ENCODE data around the gene POP4.
"Not testable (repeated sequence)": the region's sequence is repeated elsewhere in the genome, so short reads cannot be mapped to it uniquely, and the experiment has no call there.

POP4 gene

DNA sequence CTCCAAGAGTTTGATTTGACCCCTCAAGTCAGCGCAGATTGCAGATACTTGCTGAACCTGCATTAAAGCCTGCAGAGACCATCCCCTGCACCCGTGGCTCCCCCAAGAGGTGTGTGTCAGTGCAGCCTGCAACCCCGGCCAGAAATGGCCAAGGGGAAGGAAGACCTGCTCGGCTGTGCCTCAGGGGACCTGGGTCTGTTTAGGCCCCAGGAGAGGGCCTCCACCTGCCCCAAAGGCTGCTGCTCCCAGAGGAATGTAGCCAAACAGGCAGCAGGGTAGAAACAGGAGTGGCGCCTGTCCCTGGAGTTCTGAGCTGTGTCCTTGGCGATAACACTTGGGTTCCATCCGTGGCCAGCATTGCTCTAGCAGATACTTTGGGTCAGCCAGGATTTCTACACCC, 8.0 kb downstream of the POP4 start:
- DNase-seq = no peak

DNA sequence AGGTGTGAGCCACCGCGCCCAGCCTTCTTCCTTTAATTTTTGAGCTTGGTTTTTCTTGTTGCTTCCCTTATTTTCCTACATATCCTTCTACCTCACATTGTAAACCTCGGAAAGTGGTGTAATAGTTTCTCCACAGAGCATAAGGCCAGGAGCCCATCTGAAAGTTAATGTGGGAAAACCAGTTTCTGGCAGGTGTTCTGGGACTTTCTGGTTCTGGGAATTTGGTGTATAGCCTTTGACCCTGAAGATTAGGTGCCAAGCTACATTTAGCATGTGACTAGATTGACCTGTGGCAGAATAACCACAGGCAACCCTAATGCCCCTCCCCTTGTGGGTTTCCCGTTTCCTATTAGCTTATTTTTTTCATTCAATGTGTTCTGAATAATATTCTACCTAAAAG, 8.7 kb downstream of the POP4 start:
- no peak for DNase-seq

DNA sequence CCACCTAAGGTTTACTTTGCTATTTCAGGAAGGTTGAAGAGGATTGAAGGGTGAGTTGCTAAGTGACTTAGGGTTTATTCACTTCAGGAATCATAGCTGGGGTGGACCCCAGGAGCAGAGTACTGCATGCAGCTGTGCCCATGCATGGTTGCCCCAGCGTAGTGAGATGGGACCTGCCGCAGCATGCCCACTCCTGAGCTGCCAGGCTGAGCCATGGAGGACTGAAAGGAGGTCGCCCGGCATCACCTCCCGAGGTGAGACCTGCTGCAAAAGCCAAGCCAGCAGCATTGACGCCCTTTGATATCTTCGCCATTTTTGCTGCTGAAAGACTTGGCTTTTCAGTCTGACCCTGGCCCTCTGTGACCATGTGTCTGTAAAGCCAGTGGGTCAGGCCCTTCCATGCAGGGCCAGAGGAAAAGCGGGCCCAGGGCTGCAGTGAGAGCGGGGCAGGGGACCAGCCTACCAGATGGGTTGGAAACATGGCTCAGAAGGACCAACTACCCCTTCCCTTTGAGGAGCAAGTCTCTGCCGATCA, 9.9 kb downstream of the POP4 start:
- DNase-seq = no peak

DNA sequence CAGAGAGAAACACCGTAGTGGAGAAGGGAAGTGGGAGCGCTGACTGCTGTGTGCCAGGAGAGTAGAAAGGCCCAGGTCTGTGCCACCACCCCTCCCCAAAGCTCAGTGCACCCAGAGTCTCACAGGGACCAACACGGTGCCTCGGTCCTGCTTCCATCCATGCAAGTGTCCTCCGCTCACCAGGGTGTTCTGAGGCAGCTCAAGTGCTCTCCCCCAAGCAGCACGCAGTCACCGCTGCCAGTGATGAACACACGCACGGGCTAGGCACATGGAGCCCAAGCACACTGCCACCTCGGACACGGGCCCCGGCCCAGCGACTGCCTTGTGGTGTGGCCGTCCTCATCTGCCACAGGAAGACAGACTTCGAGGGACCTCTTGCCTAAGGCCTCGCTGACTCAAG, 10.5 kb downstream of the POP4 start:
- DNase-seq = no peak

DNA sequence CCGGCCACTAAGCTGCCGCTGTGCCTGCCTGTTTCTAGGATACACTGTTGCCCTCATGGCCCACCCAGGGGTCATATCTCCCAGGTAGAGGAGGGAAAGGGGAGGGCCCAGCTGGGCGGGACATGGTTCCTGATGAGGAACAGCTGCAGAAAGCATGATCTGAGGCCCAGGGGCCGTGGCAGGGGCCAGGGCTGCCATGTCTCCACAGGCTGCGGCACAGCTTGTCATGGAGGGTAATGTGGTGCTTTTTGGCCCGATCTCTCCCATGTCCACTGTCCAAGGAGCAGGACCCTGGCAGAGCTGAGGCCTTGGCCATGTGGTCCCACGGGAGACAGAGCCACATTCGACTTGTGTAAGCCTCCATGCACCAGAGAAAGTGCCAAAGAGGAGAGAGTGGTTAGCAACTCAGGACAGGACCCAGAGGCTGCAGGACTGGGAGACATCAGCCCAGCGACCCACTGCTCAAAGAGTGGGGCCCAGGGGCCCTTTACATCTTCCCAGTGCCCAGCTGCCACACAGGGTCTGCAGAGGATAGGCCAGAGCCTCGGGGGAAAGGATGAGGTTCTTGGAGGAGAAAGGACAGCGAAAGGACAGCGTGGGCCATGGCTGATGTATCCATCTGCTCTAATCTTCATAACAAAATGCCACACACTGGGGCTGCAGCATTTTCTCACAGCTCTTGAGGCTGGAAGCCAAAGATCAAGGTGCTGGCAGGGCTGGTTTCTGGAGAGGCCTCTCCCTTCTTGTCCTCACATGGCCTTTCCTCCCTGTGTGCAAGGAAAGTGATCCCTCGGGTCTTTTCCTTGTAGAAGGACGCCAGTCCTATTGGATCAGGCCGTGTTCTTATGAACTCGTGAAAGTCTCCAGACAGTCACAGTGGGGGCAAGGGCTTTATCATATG, 11.5 kb downstream of the POP4 start:
- DNase-seq = no peak

DNA sequence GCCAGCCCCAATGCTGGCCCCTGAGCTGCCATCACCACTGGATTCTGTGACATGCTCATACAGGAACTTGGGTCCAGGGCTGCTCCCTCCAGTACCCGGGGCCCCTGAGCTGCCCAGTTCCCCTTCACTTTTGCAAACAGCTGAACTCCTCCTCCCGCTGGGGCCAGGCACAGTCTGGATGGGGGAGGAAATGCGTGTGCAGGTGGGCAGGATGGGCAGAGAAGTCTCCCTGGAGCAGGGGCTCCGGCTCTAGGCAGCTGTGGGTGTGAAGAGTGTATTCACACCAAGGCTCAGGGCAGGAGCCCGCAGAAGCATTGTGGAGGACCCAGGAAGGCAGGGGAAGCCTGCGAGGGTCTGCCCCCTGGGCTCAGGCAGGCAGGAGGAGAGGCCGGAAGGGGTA, 12.4 kb downstream of the POP4 start:
- DNase-seq = no peak

DNA sequence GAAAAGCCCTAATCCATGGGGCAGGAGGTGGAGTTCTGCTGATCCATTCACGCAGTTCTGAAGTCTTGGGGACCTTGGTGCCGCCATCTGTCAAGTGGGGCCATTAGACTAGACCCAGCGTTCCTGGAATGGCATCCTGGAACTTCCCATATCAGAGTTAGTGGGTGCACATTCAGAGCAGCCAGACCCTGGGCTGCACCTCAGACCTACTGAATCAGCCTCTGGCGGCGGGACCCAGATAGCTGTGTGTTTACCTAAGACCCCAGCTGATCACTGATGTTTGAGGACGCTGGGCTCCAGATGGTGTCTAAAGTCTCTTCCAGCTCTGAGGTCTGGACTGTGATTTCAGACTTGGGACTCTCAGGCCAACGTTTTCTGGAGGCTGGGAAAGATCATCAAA, 12.8 kb downstream of the POP4 start:
- DNase-seq = no peak

DNA sequence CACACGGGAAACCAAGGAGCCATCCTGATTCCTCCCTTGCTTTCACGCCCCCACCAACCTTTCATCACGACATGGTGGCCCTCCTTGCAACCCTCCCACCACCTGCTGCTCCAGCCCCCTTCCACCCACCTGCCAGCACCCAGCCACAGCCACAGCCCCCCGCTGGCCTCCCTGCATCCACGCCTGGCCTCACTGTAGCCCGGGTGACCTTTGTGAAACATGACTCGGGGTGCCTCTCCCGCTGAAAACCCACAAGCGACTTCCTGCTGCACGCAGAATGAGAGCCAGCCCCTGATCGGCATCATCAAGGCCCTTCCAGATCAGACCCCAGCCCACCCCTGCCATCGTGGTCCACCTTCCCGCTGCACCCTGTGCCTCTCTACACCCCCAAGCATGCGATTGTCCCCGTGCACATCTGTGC, 14.9 kb downstream of the POP4 start:
- DNase-seq = peak; percentile 50

DNA sequence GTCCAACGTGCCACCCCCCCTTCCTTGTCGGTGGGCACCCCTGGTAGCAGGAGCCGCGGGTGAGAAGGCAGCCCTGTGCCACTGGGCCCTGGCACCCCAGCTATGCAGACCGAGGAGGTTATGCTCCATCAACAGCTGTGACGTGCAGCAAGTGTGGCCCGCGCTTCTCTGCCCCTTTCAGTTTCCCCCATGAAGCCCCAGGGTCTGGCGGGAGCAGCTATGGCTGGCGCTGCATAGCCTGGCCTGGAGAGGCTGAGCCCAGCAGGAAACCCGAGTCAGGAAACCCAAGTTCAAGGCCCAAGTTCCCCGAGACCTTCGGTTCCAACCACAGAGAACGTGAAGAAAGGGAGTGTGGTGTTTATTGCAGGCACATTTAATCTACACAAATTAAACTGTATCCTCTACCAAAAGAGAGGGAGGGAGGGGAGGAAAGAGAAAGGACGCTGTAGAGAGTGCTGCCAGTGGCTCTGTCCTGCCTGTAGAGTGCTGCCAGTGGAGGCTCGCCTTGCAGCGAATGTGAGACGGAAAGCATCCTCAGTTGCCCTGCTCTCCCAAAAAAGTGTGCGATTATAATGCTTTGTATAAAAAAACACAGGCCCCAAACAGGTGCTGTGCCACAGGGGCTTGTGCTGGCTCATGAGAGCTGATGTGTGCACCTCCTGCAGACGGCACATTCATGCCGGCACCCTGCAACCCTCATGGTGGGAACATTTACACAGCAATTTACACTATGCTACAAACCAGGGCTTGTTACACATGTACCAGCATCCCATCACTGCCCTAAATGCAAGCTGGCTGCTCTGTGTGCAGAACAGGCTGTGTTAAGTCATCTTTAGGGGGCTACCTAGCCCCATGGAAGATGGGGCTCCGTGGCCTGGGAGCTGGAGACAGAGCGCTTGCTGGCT, 16.3 kb downstream of the POP4 start:
- peak; percentile 34 for DNase-seq

DNA sequence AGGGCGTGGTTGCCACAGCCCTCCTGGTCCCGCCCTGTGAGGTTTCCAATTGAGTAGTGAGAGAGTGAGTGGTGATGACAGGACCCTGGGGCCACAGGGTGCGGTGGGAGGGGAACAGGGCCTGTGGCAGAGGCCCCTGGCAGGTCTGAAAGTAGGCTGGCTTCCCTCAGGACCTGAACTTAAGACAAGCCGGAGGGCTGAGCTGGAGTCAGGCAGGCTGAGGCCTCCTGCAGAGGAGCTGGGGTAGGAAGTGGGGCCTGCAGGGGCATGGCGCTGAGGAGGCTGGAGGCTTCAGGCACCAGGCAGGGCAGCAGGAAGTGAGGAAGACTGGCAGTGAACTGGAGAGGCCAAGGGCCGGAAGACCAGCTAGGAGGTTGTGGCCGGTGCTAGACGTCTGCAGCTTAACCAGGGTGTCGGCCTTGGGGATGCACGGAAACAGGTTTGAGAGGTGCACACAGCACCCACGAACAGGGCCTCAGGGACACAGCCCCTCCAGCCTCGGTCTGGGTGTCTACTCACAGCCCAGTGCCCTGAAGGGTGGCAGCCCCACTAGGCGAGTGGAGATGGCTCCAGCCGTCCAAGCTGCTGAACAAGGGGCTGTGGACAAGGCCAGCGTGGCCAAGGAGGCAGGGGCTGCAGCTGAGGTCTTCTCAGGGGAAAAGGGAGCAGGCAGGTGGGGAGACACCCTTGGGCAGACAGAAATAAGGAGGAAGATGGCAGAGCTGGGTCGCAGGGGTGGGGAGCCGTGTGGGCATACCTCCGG, 17.8 kb downstream of the POP4 start:
- peak; percentile 41 for DNase-seq

DNA sequence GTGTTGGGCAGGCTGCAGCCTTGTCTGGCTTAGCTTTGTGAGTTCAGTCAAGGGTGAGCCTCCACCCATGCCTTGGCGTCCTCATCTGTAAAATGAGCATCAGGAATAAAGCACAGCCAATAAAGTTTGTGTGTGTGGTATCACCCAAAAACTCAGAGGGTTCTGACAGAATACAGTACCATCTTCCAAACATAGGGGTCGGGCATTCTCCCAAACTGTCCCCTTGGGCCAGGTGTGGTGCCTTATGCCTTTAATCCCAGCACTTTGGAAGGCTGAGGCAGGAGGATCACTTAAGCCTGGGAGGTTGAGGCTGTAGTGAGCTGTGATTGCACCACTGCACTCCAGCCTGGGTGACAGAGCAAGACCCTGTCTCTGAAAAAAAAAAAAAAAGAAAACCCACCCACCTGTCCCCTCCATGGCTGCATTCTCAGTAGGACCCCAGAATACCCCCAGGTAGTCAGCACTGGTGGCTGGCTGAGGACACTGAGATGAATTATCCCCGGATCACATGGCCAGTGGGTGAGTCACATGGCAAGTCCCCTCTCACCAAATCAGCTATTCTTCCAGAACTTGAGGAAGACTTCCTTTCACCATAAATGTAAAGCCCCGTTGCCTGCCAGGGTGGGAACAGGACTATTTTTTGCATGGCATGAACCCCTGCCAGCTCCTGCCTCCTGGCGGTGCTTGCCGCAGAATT, 18.6 kb downstream of the POP4 start:
- no peak for DNase-seq

DNA sequence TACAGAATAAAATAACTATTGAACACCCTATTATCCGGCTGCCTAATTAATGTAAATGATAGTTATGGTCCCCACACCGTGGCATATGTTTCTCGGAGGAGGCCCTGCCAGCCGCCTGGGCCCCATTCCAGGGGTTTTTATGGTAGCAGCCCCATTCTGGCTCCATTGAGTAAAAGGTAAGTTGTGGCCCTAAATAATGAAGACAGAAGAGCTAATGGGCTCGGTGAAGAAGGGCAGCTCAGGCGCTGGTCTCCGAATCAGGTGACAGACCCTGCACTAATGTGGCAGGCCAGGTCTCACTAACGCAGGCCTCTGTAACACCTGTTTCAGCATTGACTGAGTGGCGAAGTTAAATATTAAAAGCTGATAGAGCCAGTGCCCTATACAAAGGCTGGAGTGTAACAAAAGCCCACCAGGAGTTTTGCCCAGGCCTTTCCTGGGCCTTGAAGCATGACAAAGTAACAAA, 19.1 kb downstream of the POP4 start:
- DNase-seq = no peak

DNA sequence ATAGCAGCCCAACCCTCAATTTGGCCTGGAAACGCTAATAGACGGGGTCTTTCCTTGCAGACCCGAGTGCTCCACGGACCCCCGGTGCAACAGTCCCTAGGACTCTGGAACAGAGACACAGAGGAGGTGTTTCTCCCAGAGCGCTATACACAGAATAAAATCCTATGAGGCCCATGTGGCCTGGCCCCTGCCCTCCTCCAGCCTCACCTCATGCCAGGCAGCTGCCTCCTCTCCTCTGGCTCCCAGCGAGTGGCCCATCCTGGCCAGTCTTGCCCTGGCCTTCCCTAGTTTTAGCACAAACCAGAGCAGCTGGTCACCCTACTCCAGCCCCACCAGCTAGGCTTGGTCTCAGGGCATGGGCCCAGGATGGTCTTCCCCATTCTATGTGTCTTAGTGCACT, 20.3 kb downstream of the POP4 start:
- DNase-seq = no peak

DNA sequence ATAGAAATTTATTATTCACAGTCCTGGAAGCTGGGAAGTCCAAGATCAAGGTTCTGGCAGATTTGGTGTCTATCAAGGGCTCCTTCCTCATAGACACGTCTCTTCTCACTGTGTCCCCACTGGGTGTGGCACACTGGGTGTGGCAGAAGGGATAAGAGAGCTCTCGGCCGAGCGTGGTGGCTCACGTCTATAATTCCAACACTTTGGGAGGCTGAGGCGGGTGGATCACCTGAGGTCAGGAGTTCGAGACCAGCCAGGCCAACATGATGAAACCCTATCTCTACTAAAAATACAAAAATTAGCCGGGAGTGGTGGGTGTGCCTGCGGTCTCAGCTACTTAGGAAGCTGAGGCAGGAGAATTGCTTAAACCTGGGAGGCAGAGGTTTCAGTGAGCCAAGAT, 20.7 kb downstream of the POP4 start:
- DNase-seq = not testable (repeated sequence)

DNA sequence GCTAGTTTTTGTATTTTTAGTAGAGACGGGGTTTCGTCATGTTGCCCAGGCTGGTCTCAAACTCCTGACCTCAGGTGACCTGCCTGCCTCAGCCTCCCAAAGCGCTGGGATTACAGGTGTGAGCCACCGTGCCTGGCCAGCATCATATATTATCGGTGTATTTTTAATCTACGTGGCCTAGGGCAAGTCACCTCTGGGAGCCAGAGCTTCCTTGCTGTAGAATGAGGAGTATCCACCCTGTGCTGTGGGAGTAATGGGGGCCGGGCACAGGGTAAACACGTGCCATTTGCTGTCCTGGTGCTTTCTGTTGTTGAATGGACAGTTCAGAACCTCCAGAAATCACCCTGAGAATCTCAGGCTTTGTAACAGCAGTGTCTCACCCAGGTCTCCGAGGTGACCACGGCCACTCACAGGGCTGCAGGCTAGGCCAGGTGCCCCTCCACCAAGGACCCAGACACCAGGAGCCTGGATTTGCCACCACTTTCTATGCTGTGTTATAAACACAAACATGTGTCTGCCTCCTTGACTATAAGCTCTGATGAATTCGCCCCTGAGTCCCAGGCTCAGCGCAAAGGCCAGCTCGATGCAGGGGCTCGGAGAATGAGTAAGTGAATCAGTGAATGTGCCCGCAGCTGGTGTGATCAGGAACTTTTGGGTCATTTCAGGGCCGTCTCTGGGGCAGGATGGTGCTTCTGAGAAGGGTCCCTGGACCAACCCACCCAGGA, 22.7 kb downstream of the POP4 start:
- no peak for DNase-seq

DNA sequence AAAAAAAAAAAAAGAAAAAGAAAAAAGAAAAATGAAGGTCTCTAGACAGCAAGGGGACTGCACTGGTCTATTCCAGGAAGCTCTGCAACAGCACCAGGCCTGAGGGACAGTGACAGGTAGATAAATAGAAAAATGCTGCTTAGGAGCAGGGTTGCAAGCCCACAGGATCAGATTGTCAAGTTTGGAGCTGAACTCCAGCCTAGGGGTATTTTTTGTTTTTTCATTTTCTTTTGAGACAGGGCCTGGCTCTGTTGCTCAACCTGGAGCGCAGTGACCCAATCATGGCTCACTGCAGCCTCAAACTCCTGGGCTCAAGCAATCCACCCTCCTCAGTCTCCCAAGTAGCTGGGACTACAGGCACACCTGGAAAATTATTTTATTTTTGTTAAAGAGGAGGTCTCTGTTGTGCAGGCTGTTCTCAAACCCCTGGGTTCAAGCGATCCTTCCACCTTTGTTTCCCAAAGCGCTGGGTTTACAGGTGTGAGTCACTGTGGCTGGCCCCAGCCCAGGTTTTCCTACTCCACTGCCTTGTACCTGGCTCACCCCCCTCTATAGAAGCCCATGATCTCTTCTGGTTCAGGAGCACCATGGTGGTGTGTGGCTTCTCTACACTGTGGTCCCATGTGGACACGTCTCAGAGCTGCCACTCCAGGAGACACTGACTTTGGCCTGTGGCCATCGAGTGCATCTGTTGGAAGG, 23.9 kb downstream of the POP4 start:
- DNase-seq = no peak

DNA sequence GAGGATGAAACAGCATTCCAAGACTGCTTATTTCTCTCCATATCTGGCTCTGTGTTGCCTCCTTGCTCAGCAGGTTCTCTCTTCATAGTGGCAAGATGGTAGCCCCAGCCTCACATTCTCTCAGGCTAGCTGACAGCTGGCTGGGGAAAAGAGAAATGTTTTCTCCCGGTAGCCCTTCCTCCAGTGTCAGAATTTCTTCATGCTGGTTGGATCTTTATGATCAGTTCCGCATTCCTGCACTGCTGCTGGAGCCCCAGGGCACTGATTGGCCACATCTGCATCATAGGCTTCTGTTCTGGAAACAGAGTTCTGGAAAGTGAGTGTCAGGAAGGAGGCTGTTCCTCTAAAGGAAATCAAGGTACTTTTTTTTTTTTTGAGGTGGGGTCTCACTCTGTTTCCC, 24.6 kb downstream of the POP4 start:
- DNase-seq = no peak

DNA sequence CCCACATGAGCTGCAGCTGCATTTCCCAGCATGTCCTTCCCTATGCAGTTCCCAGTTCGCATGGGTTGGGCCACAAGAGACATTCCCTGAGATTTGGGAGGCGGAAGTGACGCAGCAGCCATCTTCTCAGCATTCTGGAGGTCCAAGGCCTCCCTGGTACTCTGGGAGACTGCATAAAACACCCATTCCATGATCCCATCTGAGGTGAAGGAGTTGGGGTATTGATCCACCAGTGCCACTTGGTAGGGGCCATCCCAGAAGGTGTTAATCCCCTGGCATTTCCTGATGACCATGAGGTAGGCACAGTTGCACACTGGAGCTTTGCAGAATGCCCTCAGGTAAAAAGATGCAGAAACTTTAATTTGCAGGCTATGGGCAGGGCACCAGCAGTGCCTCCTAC, 25.4 kb downstream of the POP4 start:
- no peak for DNase-seq

DNA sequence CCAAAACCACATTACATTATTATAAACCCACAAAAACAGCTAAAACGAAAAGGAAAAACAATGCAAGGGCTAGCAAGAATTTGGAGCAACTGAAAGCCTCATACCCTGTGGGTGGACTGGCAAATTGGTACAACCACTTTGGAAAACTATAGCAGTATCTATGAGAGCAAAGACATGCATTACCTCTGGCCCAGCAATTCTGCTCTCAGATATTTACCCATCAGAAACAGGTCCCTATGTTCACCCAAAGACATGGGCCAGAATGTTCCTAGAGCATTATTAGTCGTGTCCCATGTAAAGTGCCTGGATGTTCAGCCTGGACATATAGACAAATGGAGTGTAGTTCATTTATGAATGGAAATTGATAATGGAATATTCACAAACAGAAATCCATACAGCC, 27.9 kb downstream of the POP4 start:
- no peak for DNase-seq

DNA sequence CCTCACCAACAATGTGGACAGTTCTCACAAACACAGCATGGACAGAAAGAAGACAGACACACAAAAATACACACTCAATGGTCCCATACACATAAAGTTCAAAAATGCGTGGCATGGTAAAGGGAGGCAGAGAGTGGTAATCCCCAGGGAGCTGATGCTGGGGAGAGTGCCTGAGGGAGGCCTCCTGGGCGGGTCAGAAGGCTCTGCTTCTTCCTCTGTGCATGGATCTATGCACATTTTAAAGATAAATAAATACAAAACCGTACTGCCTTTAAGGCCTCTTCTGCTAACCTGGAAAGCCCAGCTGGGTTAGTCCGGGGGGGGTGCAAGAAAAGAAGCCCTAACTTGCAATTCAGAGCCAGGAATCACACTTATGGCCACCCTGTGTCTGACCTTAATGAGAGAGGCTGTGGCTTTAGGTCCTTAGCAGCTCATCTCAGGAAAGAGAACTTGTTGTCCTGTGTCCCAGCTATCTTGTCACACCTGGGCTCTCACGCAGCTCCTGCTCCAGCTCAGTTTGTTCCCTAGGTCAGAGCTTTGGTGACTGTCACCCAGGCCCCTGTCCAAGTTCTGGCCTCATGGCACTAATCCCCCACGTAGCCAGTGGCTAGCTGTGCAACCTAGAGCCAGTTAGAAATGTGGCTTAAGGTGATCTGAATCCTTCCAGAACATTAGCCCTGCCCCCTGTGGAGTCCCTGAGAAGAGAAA, 28.5 kb downstream of the POP4 start:
- DNase-seq = no peak
